ENCODE measurements around the gene RNF208.
"Not testable (repeated sequence)": the region's sequence is repeated elsewhere in the genome, so short reads cannot be mapped to it uniquely, and the experiment has no call there.

The RNF208 gene

GRCh38 chr9:137251490-137252268 is 29.6 kb upstream of the RNF208 start:
- peaks cover 3% of the 10 kb centered on the region for H3K27me3 ChIP-seq (replicated peaks; ENCODE audit: control insufficient read depth, insufficient read depth, low read length)
- DNase-seq (ENCODE audit: low read depth): no peak

GRCh38 chr9:137251194-137251461 is 29.1 kb upstream of the RNF208 start, which contains the start of gene STPG3:
Gene STPG3 (plus strand): TSS chr9:137251286. CDS start chr9:137251287, 1 bp downstream.
- no peak within 1 kb of the TSS for H3K9ac ChIP-seq (ENCODE audit: low read length)
- peaks cover 23% of the 10 kb centered on the region for H3K4me1 ChIP-seq (ENCODE audit: control insufficient read depth, insufficient read depth, low read length)
- DNase-seq (ENCODE audit: low read depth): no peak
- no peak within 1 kb of the TSS for H3K4me3 ChIP-seq (ENCODE audit: low read length)
- H3K9me3 ChIP-seq (ENCODE audit: control insufficient read depth, low read length): no peaks in the 10 kb centered on the region
- no peaks in the 10 kb centered on the region for H3K36me3 ChIP-seq (ENCODE audit: control insufficient read depth, insufficient read depth, low read length, severe bottlenecking)
- peaks cover 3% of the 10 kb centered on the region for H3K27me3 ChIP-seq (replicated peaks; ENCODE audit: control insufficient read depth, insufficient read depth, low read length)

More at GRCh38 chr9:137251490-137252268, 29.6 kb upstream of the RNF208 start:
- H3K9ac ChIP-seq (ENCODE audit: low read length): no peak overlapping the region
- H3K36me3 ChIP-seq (ENCODE audit: control insufficient read depth, insufficient read depth, low read length, severe bottlenecking): no peaks in the 10 kb centered on the region
- no peaks in the 10 kb centered on the region for H3K9me3 ChIP-seq (ENCODE audit: control insufficient read depth, low read length)
- peaks cover 29% of the 10 kb centered on the region for H3K4me1 ChIP-seq (ENCODE audit: control insufficient read depth, insufficient read depth, low read length)
- H3K4me3 ChIP-seq (ENCODE audit: low read length): no peak overlapping the region

- DNase-seq (ENCODE audit: low read depth): no peak
- Histone ChIP-seq H3K9me3 (ENCODE audit: control insufficient read depth, low read length) (no peaks in the 10 kb centered on the region), H3K36me3 (ENCODE audit: control insufficient read depth, insufficient read depth, low read length, severe bottlenecking) (no peaks in the 10 kb centered on the region), H3K4me1 (ENCODE audit: control insufficient read depth, insufficient read depth, low read length) (peaks cover 20% of the 10 kb centered on the region), H3K4me3 (ENCODE audit: low read length) (no peak overlapping the region), H3K9ac (ENCODE audit: low read length) (no peak overlapping the region), H3K27me3 (replicated peaks; ENCODE audit: control insufficient read depth, insufficient read depth, low read length) (peaks cover 5% of the 10 kb centered on the region)
Measured at GRCh38 chr9:137250329-137251193, 28.5 kb upstream of the RNF208 start.

DNA sequence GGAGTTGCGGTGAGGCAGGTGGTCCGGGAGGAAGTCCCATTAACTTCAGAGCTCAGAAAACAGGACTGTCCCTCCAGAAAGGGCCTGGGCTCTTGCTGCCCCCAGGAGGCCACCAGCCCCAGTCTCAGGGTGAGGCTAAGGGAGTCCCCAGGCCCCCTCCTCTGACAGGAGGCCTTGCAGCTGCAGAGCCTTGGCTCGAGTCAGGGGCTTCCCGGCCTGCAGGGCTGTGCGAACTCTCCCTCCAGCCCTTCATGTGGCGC is 25.8 kb upstream of the RNF208 start:
- H3K27me3 ChIP-seq (replicated peaks; ENCODE audit: control insufficient read depth, insufficient read depth, low read length): peaks cover 6% of the 10 kb centered on the region
- peaks cover 15% of the 10 kb centered on the region for H3K4me1 ChIP-seq (ENCODE audit: control insufficient read depth, insufficient read depth, low read length)
- H3K4me3 ChIP-seq (ENCODE audit: low read length): no peak overlapping the region
- DNase-seq (ENCODE audit: low read depth): no peak
- H3K9me3 ChIP-seq (ENCODE audit: control insufficient read depth, low read length): no peaks in the 10 kb centered on the region
- H3K36me3 ChIP-seq (ENCODE audit: control insufficient read depth, insufficient read depth, low read length, severe bottlenecking): peaks cover 9% of the 10 kb centered on the region
- H3K9ac ChIP-seq (ENCODE audit: low read length): no peak overlapping the region

- no peak overlapping the region for H3K9ac ChIP-seq (ENCODE audit: low read length)
- H3K36me3 ChIP-seq (ENCODE audit: control insufficient read depth, insufficient read depth, low read length, severe bottlenecking): peaks cover 15% of the 10 kb centered on the region
- peaks cover 6% of the 10 kb centered on the region for H3K27me3 ChIP-seq (replicated peaks; ENCODE audit: control insufficient read depth, insufficient read depth, low read length)
- peaks cover 20% of the 10 kb centered on the region for H3K4me1 ChIP-seq (ENCODE audit: control insufficient read depth, insufficient read depth, low read length)
- no peak for DNase-seq (ENCODE audit: low read depth)
- H3K9me3 ChIP-seq (ENCODE audit: control insufficient read depth, low read length): no peaks in the 10 kb centered on the region
- no peak overlapping the region for H3K4me3 ChIP-seq (ENCODE audit: low read length)
Measured at GRCh38 chr9:137247135-137247915, 25.3 kb upstream of the RNF208 start.

- no peak for DNase-seq (ENCODE audit: low read depth)
- peaks cover 18% of the 10 kb centered on the region for H3K36me3 ChIP-seq (ENCODE audit: control insufficient read depth, insufficient read depth, low read length, severe bottlenecking)
- H3K4me1 ChIP-seq (ENCODE audit: control insufficient read depth, insufficient read depth, low read length): peaks cover 22% of the 10 kb centered on the region
- H3K4me3 ChIP-seq (ENCODE audit: low read length): no peak overlapping the region
- no peaks in the 10 kb centered on the region for H3K9me3 ChIP-seq (ENCODE audit: control insufficient read depth, low read length)
- peaks cover 6% of the 10 kb centered on the region for H3K27me3 ChIP-seq (replicated peaks; ENCODE audit: control insufficient read depth, insufficient read depth, low read length)
- H3K9ac ChIP-seq (ENCODE audit: low read length): no peak overlapping the region
Measured at GRCh38 chr9:137245450-137246421, 23.7 kb upstream of the RNF208 start.

- peaks cover 14% of the 10 kb centered on the region for H3K4me1 ChIP-seq (ENCODE audit: control insufficient read depth, insufficient read depth, low read length)
- H3K36me3 ChIP-seq (ENCODE audit: control insufficient read depth, insufficient read depth, low read length, severe bottlenecking): peaks cover 18% of the 10 kb centered on the region
- H3K27me3 ChIP-seq (replicated peaks; ENCODE audit: control insufficient read depth, insufficient read depth, low read length): peaks cover 5% of the 10 kb centered on the region
- H3K9ac ChIP-seq (ENCODE audit: low read length): peak overlapping the region; percentile 10
- no peak overlapping the region for H3K4me3 ChIP-seq (ENCODE audit: low read length)
- DNase-seq (ENCODE audit: low read depth): no peak
- H3K9me3 ChIP-seq (ENCODE audit: control insufficient read depth, low read length): no peaks in the 10 kb centered on the region
Measured at GRCh38 chr9:137244486-137245449, 22.7 kb upstream of the RNF208 start.

DNA sequence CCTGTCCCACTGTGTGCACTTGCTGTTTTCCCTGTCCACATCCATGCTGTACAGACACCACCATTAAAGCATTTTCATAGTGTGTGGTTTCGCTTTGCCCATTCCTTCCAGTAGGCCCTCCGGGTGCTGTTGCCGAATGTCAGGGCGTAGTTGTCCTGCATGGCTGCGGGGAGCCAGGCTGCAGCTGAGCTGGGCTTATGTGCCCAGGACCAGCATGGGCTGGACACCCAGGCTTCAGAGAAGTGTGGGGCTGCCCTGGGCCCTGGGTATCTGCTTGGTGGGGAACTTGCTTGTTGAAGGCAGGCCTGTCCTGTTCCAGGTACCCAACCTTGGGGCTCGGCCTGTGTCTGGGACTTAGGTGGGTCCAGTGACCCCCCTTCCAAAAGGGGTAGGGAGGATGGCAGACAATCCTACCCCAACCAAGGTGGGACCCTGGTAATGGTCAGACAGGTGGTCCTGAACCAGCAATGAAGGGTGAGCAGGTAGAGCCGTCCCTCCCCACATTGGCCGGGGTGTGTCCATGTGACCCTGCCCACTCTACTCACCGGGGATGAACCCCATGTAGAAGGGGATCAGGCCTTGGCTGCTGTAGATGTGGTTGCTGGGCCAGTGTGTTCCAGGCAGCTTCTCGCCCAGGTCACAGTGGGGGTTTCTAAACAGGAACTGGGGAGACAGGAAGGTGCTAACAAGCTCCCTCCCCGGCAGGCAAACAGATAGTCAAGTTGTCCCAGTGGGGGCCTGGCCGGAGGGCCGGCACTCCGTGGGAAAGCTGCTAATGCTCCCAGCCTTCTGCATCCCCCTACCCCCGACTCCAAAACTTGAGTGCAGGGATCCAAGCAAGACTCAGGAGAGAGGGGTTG is 21.8 kb upstream of the RNF208 start:
- H3K4me1 ChIP-seq (ENCODE audit: control insufficient read depth, insufficient read depth, low read length): peaks cover 17% of the 10 kb centered on the region
- peaks cover 18% of the 10 kb centered on the region for H3K36me3 ChIP-seq (ENCODE audit: control insufficient read depth, insufficient read depth, low read length, severe bottlenecking)
- H3K4me3 ChIP-seq (ENCODE audit: low read length): no peak overlapping the region
- H3K27me3 ChIP-seq (replicated peaks; ENCODE audit: control insufficient read depth, insufficient read depth, low read length): peaks cover 2% of the 10 kb centered on the region
- H3K9ac ChIP-seq (ENCODE audit: low read length): peak overlapping the region; percentile 10
- no peak for DNase-seq (ENCODE audit: low read depth)
- H3K9me3 ChIP-seq (ENCODE audit: control insufficient read depth, low read length): no peaks in the 10 kb centered on the region

GRCh38 chr9:137243266-137243625 is 21.2 kb upstream of the RNF208 start:
- H3K4me3 ChIP-seq (ENCODE audit: low read length); H3K27me3 ChIP-seq (replicated peaks; ENCODE audit: control insufficient read depth, insufficient read depth, low read length): not testable (repeated sequence)

More at GRCh38 chr9:137243266-137243625, 21.2 kb upstream of the RNF208 start:
- H3K9ac ChIP-seq (ENCODE audit: low read length): peak overlapping the region; percentile 10
- DNase-seq (ENCODE audit: low read depth); H3K9me3 ChIP-seq (ENCODE audit: control insufficient read depth, low read length): not testable (repeated sequence)
- H3K4me1 ChIP-seq (ENCODE audit: control insufficient read depth, insufficient read depth, low read length): peaks cover 23% of the 10 kb centered on the region
- peaks cover 18% of the 10 kb centered on the region for H3K36me3 ChIP-seq (ENCODE audit: control insufficient read depth, insufficient read depth, low read length, severe bottlenecking)
